ENCODE data around the gene PCYT1A.

DNA sequence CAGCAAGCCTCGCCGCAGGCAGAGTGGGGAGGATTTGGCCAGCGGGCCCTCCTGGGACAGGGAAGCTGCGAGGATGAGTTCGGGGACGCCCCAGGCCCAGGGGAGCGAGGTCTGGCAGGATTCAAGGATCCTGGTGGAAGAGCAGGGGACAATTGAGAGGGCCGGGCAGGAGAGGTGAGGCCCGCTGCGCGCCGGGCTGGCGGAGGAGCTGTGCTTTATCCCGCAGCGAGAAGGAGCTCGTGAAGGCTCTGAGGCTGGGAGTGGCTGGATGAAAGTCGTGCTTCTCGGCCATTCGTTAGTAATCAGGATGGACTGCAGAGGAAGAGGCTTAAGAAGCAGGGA is 67.6 kb downstream of the PCYT1A start:
- TF ChIP-seq, protein P1, sequence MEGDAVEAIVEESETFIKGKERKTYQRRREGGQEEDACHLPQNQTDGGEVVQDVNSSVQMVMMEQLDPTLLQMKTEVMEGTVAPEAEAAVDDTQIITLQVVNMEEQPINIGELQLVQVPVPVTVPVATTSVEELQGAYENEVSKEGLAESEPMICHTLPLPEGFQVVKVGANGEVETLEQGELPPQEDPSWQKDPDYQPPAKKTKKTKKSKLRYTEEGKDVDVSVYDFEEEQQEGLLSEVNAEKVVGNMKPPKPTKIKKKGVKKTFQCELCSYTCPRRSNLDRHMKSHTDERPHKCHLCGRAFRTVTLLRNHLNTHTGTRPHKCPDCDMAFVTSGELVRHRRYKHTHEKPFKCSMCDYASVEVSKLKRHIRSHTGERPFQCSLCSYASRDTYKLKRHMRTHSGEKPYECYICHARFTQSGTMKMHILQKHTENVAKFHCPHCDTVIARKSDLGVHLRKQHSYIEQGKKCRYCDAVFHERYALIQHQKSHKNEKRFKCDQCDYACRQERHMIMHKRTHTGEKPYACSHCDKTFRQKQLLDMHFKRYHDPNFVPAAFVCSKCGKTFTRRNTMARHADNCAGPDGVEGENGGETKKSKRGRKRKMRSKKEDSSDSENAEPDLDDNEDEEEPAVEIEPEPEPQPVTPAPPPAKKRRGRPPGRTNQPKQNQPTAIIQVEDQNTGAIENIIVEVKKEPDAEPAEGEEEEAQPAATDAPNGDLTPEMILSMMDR (IDR thresholded peaks at IDR 0.05) = no peak
- TF ChIP-seq POLR2A (IDR thresholded peaks at IDR 0.05) (no peak), POLR2AphosphoS5 (IDR thresholded peaks at IDR 0.05) (no peak)

Data from prostate gland (tissue), 2 donors.